HEK293 (cell line): ENCODE results near the gene NIPSNAP3A.

Experiments
- CTCF ChIA-PET: fragments of 350-600 bp; formaldehyde crosslinking; extraction: SDS; loops from one replicate; lab custom pipeline; 2021; ENCODE audit warnings: antibody characterized with exemption; lab: Yijun Ruan, JAX
- POLR2A ChIA-PET: fragments of 300-600 bp; formaldehyde crosslinking; extraction: SDS; loops from one replicate; lab custom pipeline; 2020; ENCODE audit warnings: antibody characterized with exemption, inconsistent platforms; lab: Yijun Ruan, JAX
- H3K27ac ChIP-seq: fragments of 200-500 bp; sonication (Bioruptor generic); 2 replicates; pipeline ENCODE4 v1.5.1; 2014; ENCODE audit warnings: low read depth, low read length, control low read depth, inconsistent platforms; ENCODE audit errors: extremely low read depth
- H3K36me3 ChIP-seq, 2 experiments: fragments of 200-500 bp in 1 of 2; sonication (Bioruptor generic) in 1 of 2; 1 replicate in 1 of 2; 2 replicates in 1 of 2; pipeline ENCODE4 v1.5.1; 2014 to 2017; ENCODE audit warnings: inconsistent platforms in 2 of 2, low read length in 2 of 2; ENCODE audit not compliant: control insufficient read depth in 2 of 2, insufficient read depth in 1 of 2
- H3K4me1 ChIP-seq: fragments of 200-500 bp; sonication (Bioruptor generic); 2 replicates; pipeline ENCODE4 v1.5.1; 2014; ENCODE audit warnings: mild to moderate bottlenecking, low read length, inconsistent platforms; ENCODE audit not compliant: control insufficient read depth, insufficient read depth
- H3K4me3 ChIP-seq: 2 replicates; pipeline ENCODE4 v1.5.1; 2011; ENCODE audit warnings: low read depth, mild to moderate bottlenecking, control low read depth, low read length, moderate library complexity
- H3K9me3 ChIP-seq: fragments of 200-500 bp; sonication (Bioruptor generic); 2 replicates; pipeline ENCODE4 v1.5.1; 2014; ENCODE audit warnings: low read depth, low read length, inconsistent platforms; ENCODE audit not compliant: control insufficient read depth, insufficient read depth
- BCL11B ChIP-seq: fragments of 450-650 bp; formaldehyde crosslinking; IDR thresholded peaks from 2 replicates; pipeline ENCODE4 v1.5.1; 2016; ENCODE audit warnings: low read depth, missing biosample characterization, missing genetic modification characterization
- GFI1B ChIP-seq: fragments of 450-650 bp; formaldehyde crosslinking; IDR thresholded peaks from 2 replicates; pipeline ENCODE4 v1.5.1; 2016; ENCODE audit warnings: missing biosample characterization, missing genetic modification characterization
- HOXD13 ChIP-seq: sonication (generic); formaldehyde crosslinking; IDR thresholded peaks from 2 replicates; pipeline ENCODE4 v1.8.0; 2022; ENCODE audit warnings: missing genetic modification reagents, borderline replicate concordance
- SCRT2 ChIP-seq: fragments of 450-650 bp; formaldehyde crosslinking; IDR thresholded peaks from 2 replicates; pipeline ENCODE4 v1.5.1; 2016; ENCODE audit warnings: missing biosample characterization, missing genetic modification characterization
- TSHZ1 ChIP-seq: fragments of 450-650 bp; formaldehyde crosslinking; IDR thresholded peaks from 2 replicates; pipeline ENCODE4 v1.5.1; 2016; ENCODE audit warnings: missing biosample characterization, missing genetic modification characterization, borderline replicate concordance
- ZBTB21 ChIP-seq: fragments of 450-650 bp; formaldehyde crosslinking; IDR thresholded peaks from 2 replicates; pipeline ENCODE4 v1.5.1; 2017; ENCODE audit warnings: missing biosample characterization, missing genetic modification characterization
- ZBTB7A ChIP-seq: fragments of 450-650 bp; formaldehyde crosslinking; IDR thresholded peaks from 2 replicates; pipeline ENCODE4 v1.5.1; 2016; ENCODE audit warnings: low read depth, missing biosample characterization, missing genetic modification characterization
- ZIC2 ChIP-seq: fragments of 450-650 bp; formaldehyde crosslinking; IDR thresholded peaks from 2 replicates; pipeline ENCODE4 v1.5.1; 2016; ENCODE audit warnings: missing biosample characterization, missing genetic modification characterization
- ZNF169 ChIP-seq: fragments of 450-650 bp; formaldehyde crosslinking; IDR thresholded peaks from 2 replicates; pipeline ENCODE4 v1.5.1; 2016; ENCODE audit warnings: missing biosample characterization, missing genetic modification characterization
- ZNF175 ChIP-seq: fragments of 450-650 bp; formaldehyde crosslinking; IDR thresholded peaks from 2 replicates; pipeline ENCODE4 v1.5.1; 2016; ENCODE audit warnings: missing biosample characterization, missing genetic modification characterization
- ZNF335 ChIP-seq: fragments of 450-650 bp; formaldehyde crosslinking; conservative IDR thresholded peaks from 2 replicates; pipeline ENCODE4 v1.5.1; 2016; ENCODE audit warnings: missing biosample characterization, missing genetic modification characterization
- ZNF362 ChIP-seq: fragments of 450-650 bp; formaldehyde crosslinking; IDR thresholded peaks from 2 replicates; pipeline ENCODE4 v1.5.1; 2016; ENCODE audit warnings: missing biosample characterization, missing genetic modification characterization
- ZNF600 ChIP-seq: fragments of 450-650 bp; formaldehyde crosslinking; IDR thresholded peaks from 2 replicates; pipeline ENCODE4 v1.5.1; 2016; ENCODE audit warnings: missing biosample characterization, missing genetic modification characterization
- ZNF692 ChIP-seq: fragments of 450-650 bp; formaldehyde crosslinking; IDR thresholded peaks from 2 replicates; pipeline ENCODE4 v1.5.1; 2016; ENCODE audit warnings: missing biosample characterization, missing genetic modification characterization
- ZNF707 ChIP-seq: fragments of 450-650 bp; formaldehyde crosslinking; IDR thresholded peaks from 2 replicates; pipeline ENCODE4 v1.5.1; 2016; ENCODE audit warnings: missing biosample characterization, missing genetic modification characterization

The NIPSNAP3A gene

GRCh38 chr9:104795082-104795481 lies 47.6 kb downstream of the NIPSNAP3A start:
- H3K36me3 ChIP-seq, result peaks cover 0 to 4% of the 10 kb centered on the region in 2 experiments; a peak in 1 of 3 replicates
- no peak for TF ChIP-seq ZNF175
- TF ChIP-seq ZNF169 (tag by site-specific recombination), result no peak
- TF ChIP-seq ZBTB21 (tag by site-specific recombination), result no peak
- no peak for TF ChIP-seq TSHZ1 (tag by site-specific recombination)
- no peak for TF ChIP-seq ZNF692
- TF ChIP-seq GFI1B (tag by site-specific recombination), result no peak
- TF ChIP-seq ZNF707 (tag by site-specific recombination), result no peak
- TF ChIP-seq BCL11B (tag by site-specific recombination), result no peak
- TF ChIP-seq ZNF335 (tag by site-specific recombination), result no peak

GRCh38 chr9:104795857-104796256 lies 48.4 kb downstream of the NIPSNAP3A start:
- POLR2A ChIA-PET, result no interaction called here
- Histone ChIP-seq H3K4me3 (no peak overlapping the region), H3K9me3 (no peaks in the 10 kb centered on the region), H3K36me3 (peaks cover 0 to 4% of the 10 kb centered on the region in 2 experiments; a peak in 1 of 3 replicates), H3K27ac (no peak overlapping the region), H3K4me1 (peaks cover 10% of the 10 kb centered on the region; the same call in 1 of the 2 replicates)
- TF ChIP-seq ZBTB7A, result no peak
- no peak for TF ChIP-seq ZNF362
- TF ChIP-seq ZIC2 (tag by site-specific recombination), result peak; percentile 55
- TF ChIP-seq HOXD13, result no peak
- peak; percentile 43; the same call in 1 of the 2 replicates for TF ChIP-seq ZNF600 (tag by site-specific recombination)
- peak; percentile 80; the same call in 1 of the 2 replicates for TF ChIP-seq SCRT2 (tag by site-specific recombination)
- CTCF ChIA-PET, result interaction anchor here (1.1 to 1.7 kb wide), 2 partner anchors 68 to 619 kb away, joined by 4 to 6 read pairs; no protein-coding TSS in a partner anchor

More at GRCh38 chr9:104795082-104795481, 47.6 kb downstream of the NIPSNAP3A start:
- Histone ChIP-seq H3K4me1 (peaks cover 10% of the 10 kb centered on the region; the same call in 1 of the 2 replicates), H3K4me3 (no peak overlapping the region), H3K27ac (no peak overlapping the region), H3K9me3 (no peaks in the 10 kb centered on the region)
- POLR2A ChIA-PET, result no interaction called here
- CTCF ChIA-PET, result interaction anchor here (1.1 kb wide), 1 partner anchor 69 kb away, joined by 4 read pairs; no protein-coding TSS in a partner anchor
